H7 (cell line): ENCODE data around the gene PIP5K1A. TPM values are rescaled to one million over a fixed set of nuclear protein-coding genes. Genes with fewer than 3 reads are reported as not detected.

Source experiments
- total RNA-seq: library from RNA; depleted of rRNA; stranded (reverse); fragments of >200 nt; shearing (Covaris generic); gene quantifications from 2 replicates; pipeline ENCODE4 v1.2.3, GENCODE V29; 2014; rRNA removed

Gene PIP5K1A
- total RNA-seq, 1 experiment from 2014 or later, result 86.6 TPM

Other genes with a start within 250 kb of the PIP5K1A start
- 248 and 297 TPM in 2 replicates for gene CERS2, start 223.7 kb upstream of the PIP5K1A start, total RNA-seq
- 0.62 and 1.6 TPM in 2 replicates for gene ANXA9, start 216.3 kb upstream of the PIP5K1A start, total RNA-seq
- gene MINDY1, start 191.7 kb upstream of the PIP5K1A start, total RNA-seq, result 12.6 and 18.4 TPM in 2 replicates
- 33.5 and 36.3 TPM in 2 replicates for gene PRUNE1, start 190.1 kb upstream of the PIP5K1A start, total RNA-seq
- 0.48 and 0.96 TPM in 2 replicates for gene BNIPL, start 162.0 kb upstream of the PIP5K1A start, total RNA-seq
- 4.7 and 5.9 TPM in 2 replicates for gene C1orf56, start 150.8 kb upstream of the PIP5K1A start, total RNA-seq
- gene CDC42SE1, start 138.9 kb upstream of the PIP5K1A start, total RNA-seq, result 72.1 and 78.6 TPM in 2 replicates
- gene MLLT11, start 138.2 kb upstream of the PIP5K1A start, total RNA-seq, result 37.2 and 45.9 TPM in 2 replicates
- 4.0 and 5.8 TPM in 2 replicates for gene GABPB2, start 127.8 kb upstream of the PIP5K1A start, total RNA-seq
- 6.1 and 8.0 TPM in 2 replicates for gene SEMA6C, start 51.9 kb upstream of the PIP5K1A start, total RNA-seq
- 0.14 and 0.15 TPM in 2 replicates for gene TNFAIP8L2, start 41.9 kb upstream of the PIP5K1A start, total RNA-seq
- 20.0 and 22.5 TPM in 2 replicates for gene LYSMD1, start 32.6 kb upstream of the PIP5K1A start, total RNA-seq
- 76.1 and 78.8 TPM in 2 replicates for gene SCNM1, start 32.4 kb upstream of the PIP5K1A start, total RNA-seq
- gene TMOD4, start 22.6 kb upstream of the PIP5K1A start, total RNA-seq, result 0.80 TPM in 1 of 2 replicates, not detected in the other
- 167 and 180 TPM in 2 replicates for gene VPS72, start 8.4 kb upstream of the PIP5K1A start, total RNA-seq
- gene PSMD4, start 56.2 kb downstream of the PIP5K1A start, total RNA-seq, result 373 and 381 TPM in 2 replicates
- 81.3 and 103 TPM in 2 replicates for gene ZNF687, start 83.7 kb downstream of the PIP5K1A start, total RNA-seq
- 33.4 and 36.2 TPM in 2 replicates for gene PI4KB, start 128.9 kb downstream of the PIP5K1A start, total RNA-seq
- gene RFX5, start 148.7 kb downstream of the PIP5K1A start, total RNA-seq, result 73.1 and 74.9 TPM in 2 replicates
- gene SELENBP1, start 174.2 kb downstream of the PIP5K1A start, total RNA-seq, result 36.9 and 41.9 TPM in 2 replicates
- 889 and 932 TPM in 2 replicates for gene PSMB4, start 201.0 kb downstream of the PIP5K1A start, total RNA-seq